Muscle layer of duodenum (tissue), 2 donors: ENCODE measurements around the gene NR2E1.

Experiments
- H3K27ac ChIP-seq: one replicate; pipeline ENCODE4 v1.7.0; 2013; ENCODE audit warnings: mild to moderate bottlenecking, low read length
- H3K27me3 ChIP-seq: one replicate; pipeline ENCODE4 v1.7.0; 2013; ENCODE audit warnings: low read depth, mild to moderate bottlenecking, control low read depth, low read length
- H3K36me3 ChIP-seq, 2 donors: one replicate each; pipeline ENCODE4 v1.7.0; 2013; ENCODE audit warnings: low read length in 2 of 2, control low read depth in 1 of 2, mild to moderate bottlenecking in 1 of 2; ENCODE audit not compliant: insufficient read depth in 2 of 2, control insufficient read depth in 1 of 2
- H3K4me1 ChIP-seq, 2 donors: one replicate each; pipeline ENCODE4 v1.7.0; 2013; ENCODE audit warnings: low read length in 2 of 2, mild to moderate bottlenecking in 2 of 2, control low read depth in 1 of 2, moderate library complexity in 1 of 2; ENCODE audit not compliant: insufficient read depth in 2 of 2, control insufficient read depth in 1 of 2
- H3K4me3 ChIP-seq, 2 donors: one replicate each; pipeline ENCODE4 v1.7.0; 2013; ENCODE audit warnings: low read length in 2 of 2, low read depth in 1 of 2, mild to moderate bottlenecking in 1 of 2
- H3K9me3 ChIP-seq, 2 donors: one replicate each; pipeline ENCODE4 v1.7.0; 2013; ENCODE audit warnings: low read length in 2 of 2, control low read depth in 1 of 2, mild to moderate bottlenecking in 1 of 2; ENCODE audit not compliant: control insufficient read depth in 1 of 2
- donor health status: healthy.

The NR2E1 gene

DNA sequence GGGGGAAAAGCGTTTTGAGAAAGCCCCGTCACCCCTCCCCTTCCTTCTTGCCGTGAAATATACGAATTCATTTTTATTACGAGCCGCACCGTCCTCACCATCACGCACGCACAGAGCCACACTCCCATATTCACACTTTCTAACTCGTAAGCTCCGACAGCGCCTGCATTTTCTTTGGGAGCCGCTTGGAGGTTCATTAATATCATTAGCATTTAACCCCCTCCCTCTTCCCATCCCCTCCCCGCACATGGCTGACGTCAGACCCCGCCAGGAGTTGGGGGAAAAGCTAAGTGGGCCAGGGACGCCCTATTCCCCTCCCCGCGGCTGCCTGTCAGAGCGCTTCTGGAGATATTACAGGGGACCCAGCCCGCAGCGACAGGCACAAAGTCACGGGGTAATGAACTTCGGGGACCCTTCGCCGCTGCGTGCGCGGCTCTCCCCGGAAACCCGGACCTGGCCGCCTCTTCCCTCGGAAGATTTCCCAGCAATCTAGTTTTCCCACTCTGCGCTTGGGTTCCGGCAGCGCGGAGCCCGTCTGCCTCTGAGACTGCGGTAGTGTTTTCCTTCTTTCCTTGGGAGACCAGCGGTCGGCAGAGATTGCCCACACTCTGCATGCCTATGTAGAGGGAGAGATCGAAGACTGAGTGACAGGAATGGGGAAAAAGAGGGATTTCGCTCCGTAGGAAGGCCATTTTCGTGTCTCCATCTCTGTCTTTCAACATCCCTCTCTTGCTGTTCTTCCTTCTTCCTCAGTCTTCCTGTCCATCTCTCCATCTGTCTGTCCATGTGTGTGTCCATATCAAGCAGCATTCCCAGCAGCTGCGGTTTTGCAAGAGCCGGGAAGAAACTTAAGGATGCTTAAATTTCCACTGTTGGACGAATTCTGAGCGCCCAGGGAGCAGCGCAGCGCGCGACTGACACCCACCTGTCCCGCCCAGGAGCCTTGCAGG is at the start of gene NR2E1:
NR2E1 (plus strand) TSS at position 309 of the 950 bp plus-strand sequence. CDS start 744 bp downstream, outside the sequence.
- H3K9me3 ChIP-seq = no peaks in the 10 kb centered on the region
- H3K4me1 ChIP-seq = peaks cover 3 to 63% of the 10 kb centered on the region in 2 donors
- peak within 1 kb of the TSS; percentile 11 to 40 for H3K4me3 ChIP-seq
- no peak within 1 kb of the TSS for H3K27ac ChIP-seq
- no peaks in the 10 kb centered on the region for H3K36me3 ChIP-seq
- H3K27me3 ChIP-seq = peaks cover 99% of the 10 kb centered on the region

DNA sequence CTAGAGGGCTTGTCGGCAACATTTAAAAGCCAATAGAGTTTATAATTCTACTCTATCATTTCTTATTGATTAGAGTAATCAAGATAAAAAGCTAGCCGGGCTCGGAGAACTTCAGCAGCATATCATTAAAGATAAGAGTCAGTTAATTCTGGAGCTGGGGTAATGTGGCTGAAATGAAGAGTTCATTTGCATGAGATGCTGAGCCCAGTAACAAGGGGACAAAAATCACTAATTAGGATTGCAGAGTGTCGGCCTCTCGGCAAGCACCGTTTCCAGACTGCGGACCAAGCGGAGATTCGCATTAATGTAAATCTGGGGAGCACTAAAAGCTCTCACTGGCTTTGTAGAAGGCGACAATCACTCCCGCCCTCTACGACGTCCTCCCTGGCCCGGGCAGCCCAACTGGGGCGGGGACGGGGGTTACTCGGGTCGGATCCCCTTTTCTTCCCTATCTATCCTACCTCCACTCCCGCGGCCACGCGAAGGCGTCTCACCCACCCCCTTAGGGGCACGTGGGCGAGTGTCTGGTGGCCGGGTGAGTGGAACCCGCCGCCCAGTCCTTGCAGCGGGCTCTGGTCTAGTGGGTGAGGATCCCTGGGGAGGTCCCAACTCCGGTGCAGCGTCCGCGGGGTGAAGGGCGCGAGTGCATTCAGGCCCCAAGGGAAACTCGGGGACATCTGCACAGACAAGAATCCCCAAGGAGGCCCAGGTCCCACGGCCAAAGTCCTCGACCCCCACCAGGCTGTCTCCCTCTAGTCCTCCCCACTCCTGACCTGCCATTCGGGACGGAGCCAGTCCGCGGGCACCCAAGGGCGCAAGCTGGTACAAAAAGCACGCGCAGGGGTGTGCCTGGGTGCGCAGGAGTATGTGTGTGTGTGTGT is 49.0 kb upstream of the NR2E1 start:
- H3K4me3 ChIP-seq = peak overlapping the region in 1 of 2 donors; percentile 90
- H3K27me3 ChIP-seq = peaks cover 71% of the 10 kb centered on the region
- no peaks in the 10 kb centered on the region for H3K36me3 ChIP-seq
- no peak overlapping the region for H3K27ac ChIP-seq
- H3K9me3 ChIP-seq = no peaks in the 10 kb centered on the region
- H3K4me1 ChIP-seq = peaks cover 0 to 56% of the 10 kb centered on the region in 2 donors

DNA sequence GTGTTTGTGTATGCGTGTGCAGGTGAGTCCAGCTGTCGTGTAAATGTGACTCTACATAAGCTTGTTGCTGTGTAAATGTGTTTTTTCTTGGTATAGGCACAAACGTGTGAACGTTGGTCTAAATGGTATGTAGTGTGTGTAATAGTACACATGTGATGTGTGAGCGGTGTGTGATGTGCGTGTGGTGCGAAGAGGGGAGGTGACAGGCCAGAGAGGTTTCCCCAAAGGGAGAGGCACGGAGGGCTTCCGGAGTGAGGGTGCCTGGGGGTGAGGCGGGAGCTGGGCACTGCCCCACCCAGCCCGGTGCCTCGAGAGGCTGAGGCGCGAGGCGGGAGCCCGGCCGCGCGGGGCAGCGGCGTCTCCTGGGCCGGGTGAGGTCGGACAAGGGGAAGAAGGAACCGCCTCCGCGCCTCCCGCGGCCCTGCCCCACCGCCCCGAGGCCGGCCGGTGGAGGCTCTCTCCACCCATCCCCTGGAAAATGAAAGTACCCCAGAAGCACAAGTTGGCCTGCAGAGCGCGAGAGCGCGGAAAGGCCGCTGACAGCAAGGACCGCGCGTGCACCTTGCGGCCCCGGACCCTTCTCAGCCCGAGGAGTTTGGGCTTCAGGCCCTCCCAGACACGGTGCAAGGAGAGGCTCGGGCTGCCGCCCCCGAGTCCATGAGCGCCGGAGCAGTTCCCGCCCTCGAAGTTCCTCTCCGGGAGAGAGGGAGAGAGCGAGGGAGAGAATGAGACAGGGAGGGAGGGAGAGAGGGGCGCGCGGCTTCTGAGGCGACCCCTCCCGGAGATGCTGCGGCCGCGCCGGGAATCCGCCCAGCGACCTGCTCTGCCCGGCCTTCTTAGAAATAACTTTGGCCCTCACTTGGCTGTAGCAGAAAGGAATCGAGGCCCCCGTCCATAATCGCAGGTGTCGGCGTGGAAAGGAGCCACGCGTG is 48.1 kb upstream of the NR2E1 start:
- H3K27ac ChIP-seq = no peak overlapping the region
- no peaks in the 10 kb centered on the region for H3K36me3 ChIP-seq
- no peaks in the 10 kb centered on the region for H3K9me3 ChIP-seq
- H3K4me3 ChIP-seq = peak overlapping the region; percentile 73 to 90
- H3K4me1 ChIP-seq = peaks cover 0 to 56% of the 10 kb centered on the region in 2 donors
- H3K27me3 ChIP-seq = peaks cover 71% of the 10 kb centered on the region

DNA sequence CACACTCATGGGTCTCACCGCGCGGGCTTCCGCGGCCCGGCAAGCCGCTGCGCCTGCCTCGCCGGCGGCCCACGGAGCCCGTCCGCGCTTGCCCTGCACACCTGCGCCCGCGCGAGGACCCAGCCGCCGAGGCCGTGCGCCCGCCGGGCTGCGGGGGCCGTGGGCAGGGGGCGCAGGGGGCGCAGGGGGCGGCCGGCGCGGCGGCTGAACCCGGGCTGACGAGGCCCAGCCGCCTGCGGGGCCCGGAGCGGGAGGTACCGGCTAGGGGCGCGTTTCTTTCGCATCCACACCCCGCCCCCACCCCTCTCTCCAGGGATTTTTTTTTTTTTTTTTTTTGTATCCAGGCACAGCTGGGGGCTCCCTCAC is 47.5 kb upstream of the NR2E1 start:
- Histone ChIP-seq H3K4me1 (peaks cover 0 to 56% of the 10 kb centered on the region in 2 donors), H3K4me3 (peak overlapping the region; percentile 73 to 90), H3K27me3 (peaks cover 72% of the 10 kb centered on the region), H3K36me3 (no peaks in the 10 kb centered on the region), H3K27ac (no peak overlapping the region), H3K9me3 (no peaks in the 10 kb centered on the region)

DNA sequence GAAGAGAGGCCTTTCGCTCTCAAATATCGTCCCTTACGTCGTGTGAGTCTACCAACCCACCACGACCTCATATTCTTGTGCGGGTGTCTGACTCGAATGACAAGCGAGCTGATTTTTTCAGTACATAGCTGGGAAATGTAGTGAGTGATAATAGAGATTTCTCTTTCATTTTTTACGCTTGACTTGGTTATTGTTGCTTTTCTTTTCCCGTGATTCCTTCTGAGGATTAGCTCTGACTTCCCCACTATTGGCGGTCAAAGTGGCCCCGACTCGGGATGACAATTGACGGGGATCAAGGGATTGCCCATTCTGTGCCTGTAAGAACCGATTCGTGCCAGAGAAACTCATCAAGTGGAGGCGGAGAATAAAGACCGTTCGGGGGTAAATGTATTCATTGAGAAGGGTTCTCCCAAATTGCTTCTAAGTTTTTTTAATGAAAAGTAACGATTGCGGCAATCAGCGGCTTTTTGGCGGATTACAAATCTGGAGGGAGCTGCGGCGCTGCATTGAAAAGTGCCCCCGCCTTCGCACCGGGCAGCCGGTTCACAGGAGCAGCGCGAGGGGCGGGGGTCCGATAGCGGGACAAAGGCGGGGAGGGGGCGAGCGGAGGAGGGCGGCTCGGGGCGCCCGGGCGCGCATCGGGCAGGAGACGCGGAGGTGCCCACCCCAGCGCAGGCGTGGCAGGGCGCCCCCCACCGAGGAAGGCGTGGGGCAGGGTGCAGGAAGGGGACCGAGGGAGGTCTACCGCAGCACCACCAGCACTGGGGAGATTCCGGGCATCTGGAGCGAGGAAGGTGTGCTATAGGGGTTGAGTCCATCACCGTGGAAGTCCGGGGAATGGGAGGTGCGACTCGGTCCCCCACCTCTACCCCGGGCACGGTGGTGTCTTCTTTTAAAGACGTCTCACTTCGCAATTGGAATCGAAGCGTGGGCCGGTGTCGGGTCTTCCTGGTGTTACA is 46.7 kb upstream of the NR2E1 start:
- H3K27me3 ChIP-seq = peaks cover 71% of the 10 kb centered on the region

DNA sequence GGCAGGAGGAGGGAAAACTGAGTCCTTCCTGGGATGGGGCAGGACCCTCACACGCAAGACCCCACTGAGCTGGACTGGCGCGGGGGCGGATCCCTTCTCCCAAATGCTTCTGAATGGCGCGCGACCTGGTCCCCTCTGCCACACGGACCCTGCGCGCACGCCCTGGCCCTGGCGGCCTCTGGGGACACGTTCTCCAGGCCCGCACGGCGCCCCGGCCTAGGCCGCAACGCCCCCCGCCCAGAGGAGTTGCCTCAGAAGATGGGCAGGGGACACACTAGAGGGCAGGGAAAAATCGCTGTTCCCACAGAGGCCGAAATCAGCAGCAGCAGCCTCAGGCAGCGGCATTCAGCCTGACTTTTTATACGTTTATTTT is 46.1 kb upstream of the NR2E1 start:
- Histone ChIP-seq H3K27me3 (peaks cover 75% of the 10 kb centered on the region), H3K4me3 (no peak overlapping the region), H3K4me1 (peaks cover 0 to 43% of the 10 kb centered on the region in 2 donors)

More for the DNA sequence above, 46.7 kb upstream of the NR2E1 start:
- Histone ChIP-seq H3K9me3 (no peaks in the 10 kb centered on the region), H3K4me1 (peaks cover 0 to 50% of the 10 kb centered on the region in 2 donors), H3K4me3 (peak overlapping the region; percentile 57 to 90), H3K36me3 (no peaks in the 10 kb centered on the region), H3K27ac (no peak overlapping the region)

DNA sequence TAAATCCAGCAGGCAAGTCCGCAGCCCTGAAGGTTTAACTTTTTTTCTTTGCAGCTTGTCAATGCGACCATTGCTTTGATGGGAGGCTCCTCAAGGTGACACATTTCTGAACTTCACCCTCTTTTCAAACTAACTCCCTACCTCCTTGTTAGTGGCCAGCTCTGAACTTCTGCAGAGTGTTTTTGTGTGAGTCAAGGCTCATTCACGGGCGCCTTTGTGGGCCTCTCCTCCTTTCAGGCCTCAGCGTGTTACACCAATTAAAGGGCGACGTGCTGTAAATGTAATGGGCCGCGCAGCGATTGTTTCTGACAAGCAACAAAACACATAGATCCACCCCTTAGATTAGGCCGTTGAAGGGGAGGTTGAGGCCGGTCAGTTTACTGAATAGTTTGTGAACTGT is 45.5 kb upstream of the NR2E1 start:
- Histone ChIP-seq H3K4me3 (no peak overlapping the region), H3K27ac (no peak overlapping the region), H3K9me3 (peaks cover 4 to 6% of the 10 kb centered on the region in 2 donors), H3K4me1 (peaks cover 0 to 37% of the 10 kb centered on the region in 2 donors), H3K27me3 (peaks cover 77% of the 10 kb centered on the region), H3K36me3 (no peaks in the 10 kb centered on the region)

More for the DNA sequence above, 46.1 kb upstream of the NR2E1 start:
- Histone ChIP-seq H3K9me3 (peaks cover 4% of the 10 kb centered on the region in 2 donors), H3K27ac (no peak overlapping the region), H3K36me3 (no peaks in the 10 kb centered on the region)

DNA sequence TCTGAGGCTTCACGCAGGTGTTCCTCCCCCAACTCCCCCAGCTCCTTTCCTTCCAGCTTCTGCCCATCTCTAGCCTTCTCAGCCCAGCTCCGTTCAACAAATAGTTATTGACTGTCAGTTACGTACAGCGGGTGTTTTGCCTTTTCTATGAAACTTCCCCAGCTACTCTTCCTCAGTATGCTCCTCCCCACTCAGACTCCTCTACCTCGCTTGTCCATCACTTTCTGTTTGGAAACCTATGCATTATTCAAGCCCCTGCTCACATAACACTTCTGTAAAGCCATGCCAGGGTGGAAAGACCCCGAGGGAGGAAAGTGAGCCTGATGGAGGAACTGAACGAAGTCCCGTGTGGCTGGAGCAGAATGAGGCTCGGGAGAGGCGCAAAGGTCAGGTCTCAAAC is 44.2 kb upstream of the NR2E1 start:
- Histone ChIP-seq H3K4me3 (no peak overlapping the region), H3K9me3 (peaks cover 4 to 6% of the 10 kb centered on the region in 2 donors), H3K36me3 (no peaks in the 10 kb centered on the region), H3K4me1 (peaks cover 0 to 31% of the 10 kb centered on the region in 2 donors), H3K27ac (no peak overlapping the region), H3K27me3 (peaks cover 74% of the 10 kb centered on the region)

DNA sequence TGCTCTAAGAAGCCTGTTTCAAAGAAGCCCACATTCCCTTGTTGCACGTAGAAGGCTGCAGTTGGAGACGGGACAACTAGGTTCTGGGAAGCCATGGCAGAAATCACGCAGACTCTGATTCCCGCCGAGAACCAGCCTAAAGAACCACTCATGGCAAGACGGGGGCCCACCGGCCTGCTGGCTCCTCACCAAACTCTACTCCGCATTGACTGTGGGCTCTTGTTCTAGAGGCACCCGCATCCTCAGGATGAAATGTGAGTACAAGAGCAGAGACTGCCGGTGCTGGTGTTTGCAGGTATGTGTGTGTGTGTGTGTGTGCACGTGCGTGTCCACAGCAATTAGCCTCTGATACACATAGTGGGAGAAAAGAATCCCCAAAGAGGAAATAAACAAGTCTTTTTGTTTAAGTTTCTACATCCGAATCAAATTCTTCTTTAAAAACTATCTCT is 42.3 kb upstream of the NR2E1 start:
- Histone ChIP-seq H3K27ac (no peak overlapping the region), H3K4me3 (no peak overlapping the region), H3K4me1 (peaks cover 0 to 13% of the 10 kb centered on the region in 2 donors), H3K36me3 (no peaks in the 10 kb centered on the region), H3K9me3 (peaks cover 4 to 6% of the 10 kb centered on the region in 2 donors), H3K27me3 (peaks cover 59% of the 10 kb centered on the region)
